GM19023 (cell line): ENCODE data around the gene CTXND1.

ENCODE experiments used
- ATAC-seq: cut with Tn5 transposase; IDR thresholded peaks from one replicate; pipeline ENCODE4 v1.9.1; 2021; ENCODE audit warnings: mild to moderate bottlenecking, moderate library complexity; ENCODE audit not compliant: unreplicated experiment

The CTXND1 gene

DNA sequence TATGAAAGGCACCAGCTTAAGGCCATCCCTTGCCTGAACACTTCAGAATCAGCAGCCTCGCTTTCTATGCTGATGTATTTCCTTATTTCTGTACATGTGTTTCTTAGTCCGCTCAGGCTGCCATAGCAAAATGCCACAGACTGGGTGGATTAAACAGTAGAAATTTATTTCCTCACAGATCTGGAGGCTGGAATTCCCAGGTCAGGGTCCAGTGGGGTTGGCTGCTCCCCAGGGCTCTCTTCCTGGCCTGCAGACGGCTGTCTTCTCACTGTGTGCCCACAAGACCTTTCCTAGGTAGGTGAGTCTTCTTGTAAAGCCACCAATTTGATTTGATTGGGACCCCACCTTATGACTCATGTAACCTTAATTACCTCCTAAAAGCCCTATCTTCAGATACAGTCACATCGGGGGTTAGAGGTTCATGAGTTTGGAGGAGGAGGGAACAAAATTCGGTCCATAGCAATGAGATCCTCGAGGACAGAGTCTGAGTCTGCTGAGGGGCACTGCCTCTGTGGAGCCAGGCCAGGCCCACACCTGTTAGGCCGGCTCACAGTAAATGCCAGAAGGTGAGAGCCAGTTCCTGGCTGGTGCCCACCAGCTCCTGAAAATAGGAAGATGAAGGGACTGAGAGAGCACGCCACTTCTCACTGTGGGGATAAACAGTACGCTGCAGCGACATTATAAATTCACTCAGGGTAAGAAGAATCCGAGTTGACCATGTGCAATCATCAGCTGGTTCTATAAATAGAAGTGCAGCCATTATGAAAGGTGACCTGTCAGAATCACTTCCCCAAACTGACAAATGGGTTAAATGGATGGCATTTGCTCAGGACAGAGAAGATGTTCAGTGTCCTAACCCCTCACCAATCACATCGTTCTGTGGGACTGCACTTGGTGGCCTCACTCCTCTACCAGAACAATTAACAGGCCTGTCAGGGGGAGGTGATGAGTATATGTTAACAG, 41.1 kb downstream of the CTXND1 start:
- no peak for ATAC-seq

DNA sequence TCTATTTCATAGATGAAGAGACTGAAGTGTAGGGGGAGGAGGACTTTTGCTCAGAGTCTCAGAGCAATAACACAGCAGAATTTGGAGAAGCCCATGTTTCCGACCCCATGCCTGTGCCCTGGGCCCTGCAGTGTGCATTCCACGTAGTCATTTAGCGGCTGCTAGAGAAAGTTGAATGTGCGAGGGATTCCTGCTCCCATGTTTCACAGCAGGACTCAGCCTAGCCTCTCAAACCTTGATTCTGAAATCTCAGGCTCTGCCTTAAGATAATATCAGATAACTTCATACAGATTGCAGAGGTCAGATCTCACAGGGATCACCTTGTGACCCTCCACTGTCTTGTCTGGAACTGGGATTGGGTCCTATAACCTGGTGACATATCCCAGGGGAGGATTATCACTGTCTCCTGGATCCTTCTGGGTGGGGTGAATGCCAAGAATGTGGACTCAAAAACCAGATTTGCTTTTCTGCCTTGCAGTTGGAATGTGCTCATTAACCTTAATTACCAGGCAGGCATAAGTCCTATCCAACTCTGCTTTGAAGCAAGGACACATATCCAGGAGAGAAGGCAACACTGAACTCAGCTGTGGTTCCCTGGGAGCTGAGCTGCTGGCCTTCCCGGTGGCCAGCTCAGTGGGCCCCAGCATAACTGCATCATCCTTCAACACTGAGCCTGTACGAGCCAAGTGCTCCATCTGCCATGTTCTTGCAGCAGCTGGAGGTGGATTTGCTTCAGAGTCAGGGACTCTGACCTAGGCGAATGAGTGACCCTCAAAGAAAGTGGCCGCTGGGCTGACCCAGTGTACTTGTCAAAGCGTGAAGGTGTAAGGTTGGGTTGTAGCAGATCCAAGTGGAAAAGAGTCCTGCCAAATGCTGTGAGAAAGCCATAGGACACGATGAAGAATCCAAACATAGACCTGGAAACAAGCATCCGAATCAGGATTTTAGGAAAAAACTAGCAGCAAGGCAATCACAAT, 43.0 kb downstream of the CTXND1 start:
- no peak for ATAC-seq

DNA sequence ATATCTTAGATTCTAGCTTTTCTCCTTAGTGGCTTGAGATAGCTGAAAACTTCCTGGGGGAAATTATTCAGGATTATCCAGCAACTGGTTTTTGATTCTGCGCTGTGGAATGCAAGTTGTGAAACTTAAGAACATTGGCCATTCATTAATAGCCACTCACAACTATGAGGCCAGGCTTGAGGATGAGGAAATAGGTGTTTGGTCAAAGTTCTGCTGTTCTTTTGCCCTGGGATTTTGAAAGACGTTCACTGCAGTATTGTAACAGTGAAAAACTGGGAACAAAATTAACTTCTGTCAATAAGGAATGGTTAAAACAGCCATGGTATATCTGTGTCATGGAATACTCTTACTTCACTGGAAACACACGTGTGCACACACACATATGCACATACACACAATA, 44.1 kb downstream of the CTXND1 start:
- ATAC-seq: no peak

DNA sequence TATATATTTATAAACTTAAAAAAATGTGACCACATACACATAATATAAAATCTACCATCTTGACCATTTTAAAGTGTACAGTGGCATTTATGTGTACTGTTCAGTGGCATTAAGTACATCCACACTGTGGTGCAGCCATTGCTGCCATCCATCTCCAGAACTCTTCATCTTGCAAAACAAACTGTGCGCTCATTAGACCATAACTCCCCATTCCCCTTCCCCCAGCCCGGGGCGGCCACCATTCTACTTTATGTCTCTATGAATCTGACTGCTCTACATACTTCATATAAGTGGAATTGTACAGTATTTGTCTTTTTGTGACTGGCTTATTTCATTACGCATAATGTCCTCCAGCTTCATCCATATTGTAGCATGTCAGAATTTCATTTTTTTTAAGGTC, 47.8 kb downstream of the CTXND1 start:
- no peak for ATAC-seq

DNA sequence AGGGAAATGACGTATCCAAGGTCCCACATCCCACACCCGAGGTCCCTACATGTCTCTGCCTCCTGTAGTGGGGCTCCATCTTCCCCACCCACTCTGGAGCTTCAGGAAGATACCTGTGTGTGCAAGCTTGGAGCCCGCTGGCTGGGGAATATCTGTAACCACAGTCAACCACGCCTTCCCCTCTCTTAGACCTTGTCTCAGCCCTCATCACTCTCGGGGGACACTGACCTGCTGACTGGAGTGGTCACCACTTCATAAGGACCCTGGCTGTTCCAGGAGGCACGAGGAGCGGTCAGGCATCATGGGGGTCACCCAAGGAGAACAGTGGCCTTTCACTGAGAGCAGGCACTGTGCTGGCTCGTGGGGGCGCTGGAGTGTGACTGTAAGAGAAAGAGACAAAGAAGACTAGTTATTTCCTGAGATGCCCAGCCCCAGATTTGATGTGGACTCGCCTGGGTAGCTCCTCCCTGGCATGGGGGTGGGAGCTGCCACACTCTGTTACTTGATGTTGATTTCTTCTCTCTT, 48.6 kb downstream of the CTXND1 start:
- no peak for ATAC-seq

DNA sequence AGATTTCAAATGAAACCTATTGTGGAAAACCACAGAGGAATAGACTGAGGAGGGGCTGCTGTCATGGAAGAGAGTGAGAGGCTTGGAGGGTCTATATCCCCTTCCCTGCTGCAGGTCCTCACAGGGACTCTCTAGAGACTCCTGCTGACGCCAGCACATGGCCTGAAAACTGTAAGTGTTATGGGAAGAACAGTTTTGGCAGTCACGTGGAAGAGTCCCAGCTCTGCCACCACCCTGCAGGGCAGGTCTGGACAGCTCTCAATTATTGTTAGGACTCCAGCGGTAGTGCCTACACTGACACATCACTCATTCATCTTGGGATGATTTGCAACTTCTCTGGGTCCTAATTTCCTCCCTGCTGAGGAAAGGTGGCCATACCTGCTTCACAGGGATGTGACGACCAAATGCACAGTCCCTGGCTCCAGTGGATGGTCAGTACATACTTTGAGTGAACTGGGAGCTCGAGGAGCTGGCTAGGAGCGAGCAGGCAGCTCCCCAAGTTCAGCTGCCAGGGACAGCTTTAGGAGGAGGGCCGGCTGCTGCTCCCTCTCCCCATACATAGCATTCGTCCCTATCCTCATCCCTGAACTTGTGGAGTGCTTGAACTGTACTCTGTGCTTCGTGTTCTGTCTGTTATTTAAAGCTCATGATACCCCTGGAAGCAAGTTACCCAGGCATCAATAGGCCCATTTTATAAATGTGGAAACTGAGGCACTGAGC, 49.2 kb downstream of the CTXND1 start:
- ATAC-seq: no peak

DNA sequence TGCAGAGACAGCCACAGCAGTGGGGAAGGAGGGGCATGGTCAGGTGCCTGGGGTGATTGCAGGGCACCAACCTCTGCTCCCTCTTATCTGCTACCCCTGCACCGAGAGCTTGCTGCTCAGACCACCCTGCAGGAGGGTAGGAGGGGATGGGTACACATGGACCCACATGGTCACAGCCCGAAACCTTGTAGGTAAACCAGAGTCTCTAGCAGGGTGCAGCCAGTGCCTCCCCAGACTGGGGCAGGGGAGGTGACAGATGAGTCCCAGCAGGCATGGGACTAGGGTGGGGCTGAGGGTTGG, 50.0 kb downstream of the CTXND1 start:
- ATAC-seq: no peak

DNA sequence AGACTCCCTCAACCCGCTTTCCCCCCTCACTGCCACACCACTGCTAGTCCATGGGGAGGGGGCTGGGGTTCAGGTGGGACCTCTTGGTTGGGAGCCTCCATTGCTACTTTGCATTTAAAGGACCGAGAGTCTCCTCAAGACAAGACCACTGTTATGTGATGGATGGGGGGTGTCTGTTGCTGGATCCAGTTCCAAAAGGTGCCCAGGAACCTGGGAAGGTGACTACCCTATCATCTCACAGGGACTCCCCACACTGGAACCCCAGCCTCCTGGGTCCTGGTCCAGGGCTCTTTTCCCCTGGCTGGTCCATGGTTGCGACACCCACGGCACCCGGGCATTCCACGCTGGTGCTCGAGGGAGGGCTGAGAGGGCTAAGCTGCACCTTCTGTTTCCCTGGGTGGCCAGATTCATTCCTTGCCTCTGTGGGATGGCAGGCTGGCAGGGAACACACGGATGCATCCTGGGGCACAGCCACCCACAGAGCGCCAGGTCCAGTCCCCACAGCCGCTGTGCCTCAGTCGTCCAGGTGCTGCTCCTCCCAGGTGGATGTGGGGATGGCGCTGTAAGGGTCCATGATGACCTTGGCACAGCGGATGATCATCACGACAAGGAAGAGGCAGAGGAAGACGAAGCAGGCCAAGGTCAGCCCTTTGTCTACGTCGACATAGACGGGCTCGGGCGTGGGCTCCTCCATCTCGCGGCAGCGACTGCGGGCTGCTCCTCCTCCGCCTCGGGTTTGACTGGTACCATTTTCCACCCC, 50.6 kb downstream of the CTXND1 start:
- ATAC-seq: no peak

DNA sequence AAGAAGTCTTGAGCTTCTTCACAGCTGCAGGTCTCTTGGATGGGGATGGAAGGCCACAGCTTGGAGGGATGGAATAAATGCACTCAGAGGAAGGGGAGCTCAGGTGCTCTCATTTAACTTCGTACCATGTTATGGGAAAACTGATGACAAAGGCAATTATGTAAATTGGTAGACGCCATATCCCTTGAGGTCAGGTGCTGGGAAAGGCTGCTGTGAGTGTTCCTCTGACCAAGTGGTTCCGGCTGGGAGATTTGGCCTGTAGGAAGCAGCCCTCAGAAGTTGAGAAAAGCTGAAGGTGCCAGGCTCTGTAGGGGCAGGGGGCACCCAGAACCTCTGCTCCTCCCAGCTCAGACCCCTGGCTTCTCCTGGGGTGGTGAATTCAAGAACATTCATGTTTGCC, 52.1 kb downstream of the CTXND1 start:
- no peak for ATAC-seq

DNA sequence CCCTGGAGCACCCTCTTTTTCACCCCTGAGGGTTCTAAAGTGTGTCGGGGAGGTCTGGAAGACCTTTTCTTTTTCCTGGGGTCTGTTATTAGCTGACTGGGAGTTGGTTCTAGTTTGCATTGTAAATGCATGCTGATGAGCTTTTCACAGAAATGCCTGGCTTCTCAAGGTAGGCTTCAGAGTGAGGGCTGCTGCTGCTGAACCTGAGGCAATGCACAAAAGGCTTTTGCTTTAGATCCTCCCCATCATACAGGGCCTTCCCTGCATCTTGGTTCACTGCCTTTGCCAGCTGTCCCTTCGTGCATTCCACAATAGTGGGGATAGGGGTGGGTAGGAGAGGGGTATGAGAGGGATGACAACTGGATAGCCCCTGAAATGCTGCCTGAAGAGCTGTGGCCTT, 52.6 kb downstream of the CTXND1 start:
- no peak for ATAC-seq

DNA sequence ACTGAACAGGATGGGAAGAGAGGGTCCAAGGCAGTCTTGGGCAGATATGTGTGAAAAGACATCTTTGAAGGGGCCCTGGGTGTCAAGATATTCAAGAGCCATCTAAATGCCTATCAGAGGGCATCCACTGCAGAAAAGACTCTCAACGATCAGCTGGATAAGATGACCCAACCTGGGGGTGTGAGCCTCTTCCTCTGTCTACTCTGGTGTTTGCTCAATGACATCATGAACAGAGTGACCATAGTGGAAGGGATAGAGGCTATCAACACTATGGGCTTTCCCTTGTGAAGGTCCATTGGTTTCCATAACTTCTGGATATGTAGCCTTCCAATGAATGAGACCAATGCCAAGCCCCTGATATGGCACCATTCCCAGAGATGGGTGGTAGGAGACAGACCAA, 57.1 kb downstream of the CTXND1 start:
- ATAC-seq: no peak

DNA sequence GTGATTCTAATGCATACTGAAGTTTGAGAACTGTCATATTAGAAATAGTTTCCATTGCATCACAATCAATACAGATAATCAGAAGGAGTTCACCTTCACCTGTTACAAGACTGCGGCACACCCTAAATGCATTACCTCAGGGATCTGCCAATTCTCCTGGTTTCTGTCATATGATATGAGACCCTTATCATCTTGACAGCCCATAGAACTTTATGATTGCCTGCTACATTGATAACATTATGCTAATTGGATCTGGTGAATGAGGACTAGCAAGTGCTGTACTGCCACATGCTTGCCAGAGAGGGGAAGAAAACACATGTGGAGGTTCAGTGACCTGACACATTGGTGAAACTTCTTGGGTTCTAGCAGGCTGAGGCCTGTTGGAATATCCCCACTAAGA, 57.8 kb downstream of the CTXND1 start:
- no peak for ATAC-seq

DNA sequence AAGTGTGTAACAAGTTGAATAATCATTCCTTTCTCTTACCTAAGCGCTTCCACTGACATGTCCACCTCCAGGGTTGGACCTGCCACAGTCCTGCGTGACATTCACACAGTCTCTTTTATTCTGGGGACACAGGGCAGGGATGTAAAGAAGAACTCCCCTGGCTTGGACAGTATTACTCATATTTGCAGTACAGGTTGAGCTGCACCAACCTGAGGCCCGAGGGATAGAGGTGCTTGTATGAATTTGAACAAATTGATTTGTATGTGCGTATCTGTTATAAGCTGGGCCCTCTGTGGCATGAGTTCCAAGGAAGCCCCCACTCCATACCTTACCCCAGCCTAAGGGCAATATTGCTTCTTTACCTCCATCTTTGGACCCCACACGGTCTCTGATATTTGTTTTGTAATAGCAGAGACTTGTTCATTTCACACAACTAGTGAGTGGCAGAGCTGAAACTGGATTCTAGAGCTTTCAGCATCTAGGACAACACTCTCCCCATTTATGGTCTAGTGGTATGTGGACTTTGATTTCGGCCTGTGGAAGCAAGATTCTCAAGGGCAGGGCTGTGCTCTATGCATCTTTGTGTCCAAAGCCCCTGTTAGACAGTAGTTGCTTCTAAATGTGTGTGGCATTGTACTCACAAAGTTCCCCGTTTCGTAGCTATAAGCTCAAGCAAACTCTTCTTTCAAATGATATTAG, 60.0 kb downstream of the CTXND1 start:
- no peak for ATAC-seq

DNA sequence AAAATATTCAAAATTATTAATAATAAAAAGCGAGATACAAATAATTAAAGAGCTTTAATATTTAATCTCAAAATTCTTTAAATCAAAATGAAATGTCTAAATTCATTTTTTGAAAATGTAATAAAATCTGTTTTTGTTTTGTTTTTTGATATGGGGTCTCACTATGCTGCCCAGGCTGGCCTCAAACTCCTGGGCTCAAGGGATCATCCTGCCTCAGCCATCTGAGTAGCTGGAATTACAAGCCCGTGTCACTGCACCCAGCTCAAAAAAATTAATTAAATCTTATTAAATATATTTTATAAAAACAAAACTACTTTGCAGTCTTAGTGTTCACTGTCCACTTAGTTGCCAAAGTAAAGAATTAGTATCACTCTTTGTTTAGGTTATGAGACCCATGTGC, 60.8 kb downstream of the CTXND1 start:
- ATAC-seq: no peak

DNA sequence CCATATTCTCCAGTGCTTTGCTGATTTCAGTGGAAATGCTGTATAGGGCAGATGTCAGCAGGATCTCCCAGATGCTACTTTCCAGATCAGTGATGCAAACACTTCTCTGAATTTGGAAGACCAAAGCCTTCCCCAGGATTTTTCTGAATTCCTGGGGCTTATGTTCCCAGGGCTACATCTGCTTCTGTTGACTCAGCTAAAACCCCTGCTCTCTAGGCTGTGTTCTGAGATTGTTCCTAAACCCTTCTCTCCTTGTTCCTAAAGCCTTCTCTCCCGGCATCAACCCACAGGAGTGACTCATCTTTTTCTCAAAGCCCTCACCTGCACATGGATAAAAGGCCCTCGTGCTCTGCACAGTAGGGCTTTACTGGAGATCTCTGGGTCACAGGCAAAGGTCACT, 63.8 kb downstream of the CTXND1 start:
- no peak for ATAC-seq

DNA sequence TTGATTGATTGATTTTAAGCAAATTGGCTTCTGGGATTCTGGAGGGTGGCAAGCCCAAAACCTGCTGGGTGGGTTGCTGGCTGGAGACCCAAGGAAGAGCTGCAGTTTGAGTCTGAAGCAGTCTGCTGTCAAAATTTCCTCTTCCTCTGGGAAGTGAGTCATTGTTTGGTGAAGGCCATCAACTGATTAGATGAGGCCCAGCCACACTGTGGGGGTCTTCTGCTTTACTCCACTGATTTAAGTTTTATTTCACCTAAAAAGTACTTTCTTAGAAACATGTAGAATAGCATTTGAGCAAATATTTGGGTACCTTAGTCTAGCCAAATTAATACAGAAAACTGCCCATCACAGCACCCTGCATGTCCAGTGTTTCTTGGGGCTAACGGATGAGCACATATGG, 65.4 kb downstream of the CTXND1 start:
- ATAC-seq: no peak

DNA sequence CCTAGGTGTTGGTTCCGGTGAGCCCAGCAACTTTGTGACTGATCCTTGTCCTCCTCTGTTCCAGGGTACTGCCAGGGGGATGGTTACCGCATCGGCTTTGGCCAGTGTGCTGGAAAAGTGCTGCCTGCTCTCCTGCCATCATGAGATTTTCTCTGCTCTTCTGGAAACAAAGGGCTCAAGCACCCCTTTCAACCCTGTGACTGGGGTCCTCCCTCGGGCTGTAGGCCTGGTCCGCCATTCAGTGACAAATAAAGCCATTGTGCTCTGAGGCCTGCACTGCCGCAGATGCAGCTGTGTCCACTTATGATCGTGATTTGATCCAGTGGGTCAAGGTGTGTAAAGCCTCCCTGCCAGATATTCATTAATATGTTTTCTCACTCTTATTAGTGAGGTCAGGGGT, 65.9 kb downstream of the CTXND1 start:
- no peak for ATAC-seq

DNA sequence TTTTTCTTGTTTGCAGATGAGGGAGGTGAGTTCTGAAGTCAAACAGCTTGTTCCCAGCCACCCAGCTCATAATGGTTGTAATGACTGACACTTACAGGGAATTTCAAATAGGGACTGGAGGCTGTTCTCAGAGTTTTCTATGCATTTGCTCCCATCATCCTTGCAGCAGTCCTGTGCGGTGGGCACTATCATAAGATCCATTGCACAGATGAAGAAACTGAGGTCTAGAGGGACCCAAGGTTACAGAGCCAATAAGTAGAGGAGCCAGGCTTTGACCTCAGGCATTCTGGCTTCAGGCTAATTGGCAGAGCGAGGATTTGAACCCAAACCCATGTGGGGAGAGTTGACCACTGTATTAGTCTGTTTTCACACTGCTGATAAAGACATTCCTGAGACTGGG, 66.9 kb downstream of the CTXND1 start:
- ATAC-seq: no peak

DNA sequence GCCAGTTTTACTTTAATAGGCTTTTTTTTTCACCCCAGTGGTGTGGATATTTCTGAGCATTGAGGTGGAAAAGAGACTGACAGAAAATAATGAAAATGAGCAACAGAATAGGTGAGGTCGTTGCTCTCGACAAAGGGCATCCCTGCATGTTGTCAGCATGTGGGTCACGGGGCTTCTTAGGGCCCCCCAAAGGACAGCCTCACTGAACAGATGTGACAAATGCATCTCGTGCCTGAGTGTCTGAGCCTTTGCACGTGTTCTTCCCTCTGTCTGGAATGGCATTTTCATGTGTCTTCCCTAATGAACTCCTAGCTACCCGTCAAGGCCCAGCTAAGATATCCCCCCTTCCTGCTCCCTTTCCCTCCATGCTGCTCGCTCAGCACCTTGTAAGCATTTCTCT, 67.5 kb downstream of the CTXND1 start:
- ATAC-seq: no peak

DNA sequence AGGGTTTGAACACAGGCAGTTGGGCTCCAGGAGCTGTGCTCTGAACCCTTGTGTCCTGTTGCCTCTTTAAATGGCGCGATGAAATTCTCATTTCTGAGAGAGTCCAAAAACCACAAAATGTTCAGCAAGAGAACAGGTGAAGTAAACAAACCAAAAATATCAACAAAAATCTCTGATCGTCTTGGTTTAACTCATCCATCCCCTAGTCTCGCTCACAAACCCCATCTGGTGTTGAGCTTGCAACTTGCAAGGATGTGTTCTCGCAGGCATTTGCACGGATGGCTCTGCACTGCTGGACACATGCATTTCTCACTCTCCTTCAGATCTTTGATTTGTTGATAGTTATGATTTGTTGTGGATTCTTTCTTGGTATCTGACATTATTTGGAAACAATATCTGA, 68.1 kb downstream of the CTXND1 start:
- no peak for ATAC-seq
